Measurements from ENCODE around the gene LRRC34. TPM values are rescaled to one million over a fixed set of nuclear protein-coding genes. Genes with fewer than 3 reads are reported as not detected.
A peak's percentile ranks its signal among the peaks of the same experiment; 100 is the strongest.

Gene LRRC34
- total and polyA plus RNA-seq, 2 donors (not counting 1 experiment from before 2014, with no cell fraction given), result 2.0 to 2.7 TPM

DNA sequence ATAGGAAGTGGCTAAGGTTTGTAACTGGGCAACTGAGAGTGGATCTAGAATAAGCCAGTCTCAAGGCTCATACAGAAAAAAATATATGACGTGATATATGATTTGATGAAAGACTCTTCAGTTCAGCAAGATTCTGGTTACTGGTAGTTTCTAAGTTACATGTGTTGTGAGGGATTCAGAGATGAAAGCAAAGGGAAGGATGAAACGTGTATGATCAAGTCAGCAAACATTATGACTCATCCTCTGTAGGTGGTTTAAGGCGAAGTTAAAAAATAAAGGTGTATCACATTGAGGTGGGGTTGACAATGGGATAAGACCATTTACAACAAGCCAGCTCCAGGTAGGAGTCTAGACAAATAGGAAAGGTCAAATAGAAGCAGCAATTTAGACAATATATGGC, 64.0 kb downstream of the LRRC34 start:
- Histone ChIP-seq H3K9ac (ENCODE audit: insufficient read depth, low read length) (no peak overlapping the region), H3K79me2 (ENCODE audit: control insufficient read depth, insufficient read depth, low read length) (no peaks in the 10 kb centered on the region), H3K27me3 (ENCODE audit: control insufficient read depth, insufficient read depth, low read length) (no peaks in the 10 kb centered on the region), H3K4me2 (ENCODE audit: extremely low read depth, insufficient read depth, low read length) (no peak overlapping the region), H3K9me3 (ENCODE audit: control insufficient read depth, insufficient read depth, low read depth, low read length) (no peaks in the 10 kb centered on the region), H3K36me3 (ENCODE audit: control insufficient read depth, insufficient read depth, low read length) (no peaks in the 10 kb centered on the region), H3K4me3 (replicated peaks in 1 of 4; ENCODE audit: control extremely low read depth in 1 of 4, insufficient read depth in 1 of 4, low read depth in 3 of 4, low read length in 4 of 4) (no peak overlapping the region), H3K4me1 (ENCODE audit: control insufficient read depth, extremely low read depth, insufficient read depth, low read length) (no peaks in the 10 kb centered on the region), H4K20me1 (ENCODE audit: control insufficient read depth, extremely low read depth, insufficient read depth, low read length) (no peaks in the 10 kb centered on the region), H2AFZ (ENCODE audit: low read length) (no peak overlapping the region), H3K27ac (ENCODE audit: insufficient read depth, low read length) (no peak overlapping the region)
- no peak for TF ChIP-seq EZH2 (IDR thresholded peaks at IDR 0.05; ENCODE audit: low read length, missing control alignments)
- TF ChIP-seq, protein P1, sequence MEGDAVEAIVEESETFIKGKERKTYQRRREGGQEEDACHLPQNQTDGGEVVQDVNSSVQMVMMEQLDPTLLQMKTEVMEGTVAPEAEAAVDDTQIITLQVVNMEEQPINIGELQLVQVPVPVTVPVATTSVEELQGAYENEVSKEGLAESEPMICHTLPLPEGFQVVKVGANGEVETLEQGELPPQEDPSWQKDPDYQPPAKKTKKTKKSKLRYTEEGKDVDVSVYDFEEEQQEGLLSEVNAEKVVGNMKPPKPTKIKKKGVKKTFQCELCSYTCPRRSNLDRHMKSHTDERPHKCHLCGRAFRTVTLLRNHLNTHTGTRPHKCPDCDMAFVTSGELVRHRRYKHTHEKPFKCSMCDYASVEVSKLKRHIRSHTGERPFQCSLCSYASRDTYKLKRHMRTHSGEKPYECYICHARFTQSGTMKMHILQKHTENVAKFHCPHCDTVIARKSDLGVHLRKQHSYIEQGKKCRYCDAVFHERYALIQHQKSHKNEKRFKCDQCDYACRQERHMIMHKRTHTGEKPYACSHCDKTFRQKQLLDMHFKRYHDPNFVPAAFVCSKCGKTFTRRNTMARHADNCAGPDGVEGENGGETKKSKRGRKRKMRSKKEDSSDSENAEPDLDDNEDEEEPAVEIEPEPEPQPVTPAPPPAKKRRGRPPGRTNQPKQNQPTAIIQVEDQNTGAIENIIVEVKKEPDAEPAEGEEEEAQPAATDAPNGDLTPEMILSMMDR (conservative IDR thresholded peaks at IDR 0.05 in 1 of 2, IDR thresholded peaks at IDR 0.05 in 1 of 2; ENCODE audit: low read depth in 1 of 2, low read length in 2 of 2), result no peak
- no peak for DNase-seq (ENCODE audit: low read depth in 2 of 2)

DNA sequence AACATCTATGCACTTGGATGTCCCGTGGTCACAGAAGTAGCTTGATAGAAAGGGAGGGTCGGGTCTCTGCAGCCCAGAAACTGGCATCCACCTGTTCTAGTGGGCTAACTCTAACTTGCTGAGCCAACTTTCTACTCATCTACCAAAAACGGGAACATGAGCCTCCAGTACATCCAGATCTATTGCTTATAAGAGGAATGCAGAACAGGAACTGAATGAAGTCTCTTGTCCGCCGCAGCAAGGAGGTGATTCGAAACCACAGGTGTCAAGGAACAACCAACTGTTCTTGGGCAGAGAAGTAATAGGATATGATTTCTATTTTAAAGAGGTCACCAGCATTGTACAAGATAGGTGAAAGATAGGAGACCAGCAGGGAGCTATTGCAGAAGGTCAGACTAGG, 65.8 kb downstream of the LRRC34 start:
- no peak overlapping the region for H3K27ac ChIP-seq (ENCODE audit: insufficient read depth, low read length)
- no peak overlapping the region for H3K4me2 ChIP-seq (ENCODE audit: extremely low read depth, insufficient read depth, low read length)
- H3K9me3 ChIP-seq (ENCODE audit: control insufficient read depth, insufficient read depth, low read depth, low read length), result no peaks in the 10 kb centered on the region
- H3K27me3 ChIP-seq (ENCODE audit: control insufficient read depth, insufficient read depth, low read length), result no peaks in the 10 kb centered on the region
- no peaks in the 10 kb centered on the region for H4K20me1 ChIP-seq (ENCODE audit: control insufficient read depth, extremely low read depth, insufficient read depth, low read length)
- no peak overlapping the region for H2AFZ ChIP-seq (ENCODE audit: low read length)
- TF ChIP-seq, protein P1 (conservative IDR thresholded peaks at IDR 0.05 in 1 of 2, IDR thresholded peaks at IDR 0.05 in 1 of 2; ENCODE audit: low read depth in 1 of 2, low read length in 2 of 2), result no peak
- no peak for TF ChIP-seq EZH2 (IDR thresholded peaks at IDR 0.05; ENCODE audit: low read length, missing control alignments)
- no peaks in the 10 kb centered on the region for H3K79me2 ChIP-seq (ENCODE audit: control insufficient read depth, insufficient read depth, low read length)
- H3K36me3 ChIP-seq (ENCODE audit: control insufficient read depth, insufficient read depth, low read length), result no peaks in the 10 kb centered on the region
- no peaks in the 10 kb centered on the region for H3K4me1 ChIP-seq (ENCODE audit: control insufficient read depth, extremely low read depth, insufficient read depth, low read length)
- no peak for DNase-seq (ENCODE audit: low read depth in 2 of 2)
- H3K9ac ChIP-seq (ENCODE audit: insufficient read depth, low read length), result no peak overlapping the region
- H3K4me3 ChIP-seq (replicated peaks in 1 of 4; ENCODE audit: control extremely low read depth in 1 of 4, insufficient read depth in 1 of 4, low read depth in 3 of 4, low read length in 4 of 4), result no peak overlapping the region

DNA sequence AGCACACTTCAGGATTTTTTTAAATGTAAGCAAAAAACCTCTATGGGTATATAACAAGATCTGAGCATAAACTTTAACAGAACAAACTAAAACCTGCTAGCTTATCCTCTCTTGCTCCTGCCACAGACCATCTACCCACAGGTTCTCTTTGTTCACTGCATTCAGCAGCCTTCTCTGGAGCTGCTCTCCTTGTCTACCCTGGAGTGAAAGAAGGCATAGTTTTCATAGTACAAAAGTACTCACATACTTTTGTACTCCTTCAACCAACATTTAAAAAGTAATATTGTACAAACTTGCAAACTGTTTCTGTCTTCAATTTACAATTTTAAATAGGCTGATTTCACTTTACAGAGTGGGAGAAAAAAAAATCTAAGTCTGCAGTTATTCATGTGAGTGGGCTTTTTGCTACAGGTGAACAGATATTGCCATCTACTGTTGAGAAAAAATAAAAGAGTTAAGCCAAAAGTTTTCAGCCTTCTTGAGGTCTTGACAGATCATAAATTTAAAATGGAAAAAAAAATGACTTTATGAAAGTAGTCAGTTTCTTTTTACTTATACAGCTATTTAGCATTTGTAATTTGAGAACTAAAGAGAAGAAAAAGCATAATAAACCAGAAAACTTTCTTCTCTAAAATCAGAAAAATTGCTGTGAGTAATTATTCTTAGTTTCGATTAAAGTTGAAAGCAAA, 68.2 kb downstream of the LRRC34 start:
- TF ChIP-seq EZH2 (IDR thresholded peaks at IDR 0.05; ENCODE audit: low read length, missing control alignments), result no peak
- TF ChIP-seq, protein P1 (conservative IDR thresholded peaks at IDR 0.05 in 1 of 2, IDR thresholded peaks at IDR 0.05 in 1 of 2; ENCODE audit: low read depth in 1 of 2, low read length in 2 of 2), result peak; percentile 11 to 43
- H3K4me1 ChIP-seq (ENCODE audit: control insufficient read depth, extremely low read depth, insufficient read depth, low read length), result no peaks in the 10 kb centered on the region
- H2AFZ ChIP-seq (ENCODE audit: low read length), result no peak overlapping the region
- no peak overlapping the region for H3K9ac ChIP-seq (ENCODE audit: insufficient read depth, low read length)
- no peak overlapping the region for H3K4me3 ChIP-seq (replicated peaks in 1 of 4; ENCODE audit: control extremely low read depth in 1 of 4, insufficient read depth in 1 of 4, low read depth in 3 of 4, low read length in 4 of 4)
- no peaks in the 10 kb centered on the region for H4K20me1 ChIP-seq (ENCODE audit: control insufficient read depth, extremely low read depth, insufficient read depth, low read length)
- DNase-seq (ENCODE audit: low read depth in 2 of 2), result peak; percentile 20 to 77
- H3K9me3 ChIP-seq (ENCODE audit: control insufficient read depth, insufficient read depth, low read depth, low read length), result no peaks in the 10 kb centered on the region
- no peak overlapping the region for H3K4me2 ChIP-seq (ENCODE audit: extremely low read depth, insufficient read depth, low read length)
- H3K36me3 ChIP-seq (ENCODE audit: control insufficient read depth, insufficient read depth, low read length), result no peaks in the 10 kb centered on the region
- H3K79me2 ChIP-seq (ENCODE audit: control insufficient read depth, insufficient read depth, low read length), result no peaks in the 10 kb centered on the region
- H3K27me3 ChIP-seq (ENCODE audit: control insufficient read depth, insufficient read depth, low read length), result no peaks in the 10 kb centered on the region
- no peak overlapping the region for H3K27ac ChIP-seq (ENCODE audit: insufficient read depth, low read length)

Other genes starting within 250 kb of the LRRC34 start
- 18.0 and 46.1 TPM in 2 replicates for gene MECOM, start 149.2 kb downstream of the LRRC34 start, total RNA-seq
- gene MECOM, start 149.2 kb downstream of the LRRC34 start, polyA plus RNA-seq, result 6.2 and 17.4 TPM in 2 replicates
- 210 and 457 TPM in 2 replicates for gene TERC, start 47.8 kb downstream of the LRRC34 start, total RNA-seq
- gene TERC, start 47.8 kb downstream of the LRRC34 start, polyA plus RNA-seq, result 0.25 and 0.39 TPM in 2 replicates
- gene ACTRT3, start 43.3 kb downstream of the LRRC34 start, total RNA-seq, result 3.1 and 6.1 TPM in 2 replicates
- gene ACTRT3, start 43.3 kb downstream of the LRRC34 start, polyA plus RNA-seq, result 1.8 and 2.8 TPM in 2 replicates
- gene MYNN, start 39.5 kb downstream of the LRRC34 start, total RNA-seq, result 32.7 and 33.6 TPM in 2 replicates
- 15.3 and 20.0 TPM in 2 replicates for gene MYNN, start 39.5 kb downstream of the LRRC34 start, polyA plus RNA-seq
- under 0.01 TPM in 1 of 2 replicates, not detected in the other for gene LRRIQ4, start within 50 bp of the LRRC34 start, total RNA-seq
- gene LRRIQ4, start within 50 bp of the LRRC34 start, polyA plus RNA-seq, result 0.05 TPM in 1 of 2 replicates, not detected in the other
- gene LRRC31, start 57.0 kb upstream of the LRRC34 start, total RNA-seq, result not detected in 2 replicates
- gene LRRC31, start 57.0 kb upstream of the LRRC34 start, polyA plus RNA-seq, result not detected in 2 replicates
- not detected in 2 replicates for gene SAMD7, start 98.7 kb upstream of the LRRC34 start, total RNA-seq
- gene SAMD7, start 98.7 kb upstream of the LRRC34 start, polyA plus RNA-seq, result not detected in 2 replicates
- gene SEC62, start 153.9 kb upstream of the LRRC34 start, total RNA-seq, result 40.6 and 49.9 TPM in 2 replicates
- gene SEC62, start 153.9 kb upstream of the LRRC34 start, polyA plus RNA-seq, result 101 and 136 TPM in 2 replicates
- gene GPR160, start 225.1 kb upstream of the LRRC34 start, total RNA-seq, result 0.50 and 0.51 TPM in 2 replicates
- gene GPR160, start 225.1 kb upstream of the LRRC34 start, polyA plus RNA-seq, result 0.56 and 0.58 TPM in 2 replicates